Tibial nerve (tissue), 3 donors: ENCODE measurements around the gene FAHD2A.
"Not testable (repeated sequence)": the region's sequence is repeated elsewhere in the genome, so short reads cannot be mapped to it uniquely, and the experiment has no call there.

Experiments
- CTCF ChIP-seq, 5 experiments: fragments of 200-600 bp in 3 of 5; fragments of 450-650 bp in 2 of 5; sonication (generic) in 3 of 5; IDR thresholded peaks; one replicate each; pipeline ENCODE4 v1.5.1; 2016 to 2019; ENCODE audit warnings: antibody characterized with exemption in 5 of 5, mild to moderate bottlenecking in 3 of 5, moderate library complexity in 2 of 5
- POLR2A ChIP-seq, 2 donors: fragments of 450-650 bp; IDR thresholded peaks; one replicate each; pipeline ENCODE4 v1.6.1; 2017; ENCODE audit warnings: antibody characterized with exemption in 2 of 2, mild to moderate bottlenecking in 2 of 2, moderate library complexity in 2 of 2

DNA sequence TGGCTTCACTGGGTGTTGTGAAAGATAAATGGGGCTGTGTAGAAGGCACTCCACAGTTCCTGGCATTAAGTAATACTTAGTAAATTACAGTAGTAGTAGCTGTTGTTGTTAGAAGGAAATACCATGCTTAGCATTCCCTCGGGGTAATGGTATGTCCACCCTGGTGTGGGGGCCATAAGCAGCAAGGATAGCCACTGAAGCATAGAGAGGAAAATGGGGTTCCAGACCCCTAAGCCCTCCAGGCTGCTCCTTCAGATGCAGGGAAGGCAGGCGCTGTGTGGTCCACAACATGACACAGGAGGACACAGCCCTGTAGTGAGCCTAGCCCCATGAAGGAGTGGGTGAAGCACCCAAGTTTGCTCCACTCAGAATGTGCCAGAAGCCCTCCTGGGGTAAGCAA, 31.5 kb downstream of the FAHD2A start:
- TF ChIP-seq POLR2A, CTCF (IDR thresholded peaks at IDR 0.05): not testable (repeated sequence)
